CD4-positive, alpha-beta T cell treated with Interleukin-10 for 1 hour (primary cell): ENCODE data around the gene CYB5D1.
"Not testable (repeated sequence)": the region's sequence is repeated elsewhere in the genome, so short reads cannot be mapped to it uniquely, and the experiment has no call there.

Source experiments
- DNase-seq: peaks from one replicate; pipeline ENCODE4 v3.0.0-alpha.2; 2020

CYB5D1 gene, protein sequence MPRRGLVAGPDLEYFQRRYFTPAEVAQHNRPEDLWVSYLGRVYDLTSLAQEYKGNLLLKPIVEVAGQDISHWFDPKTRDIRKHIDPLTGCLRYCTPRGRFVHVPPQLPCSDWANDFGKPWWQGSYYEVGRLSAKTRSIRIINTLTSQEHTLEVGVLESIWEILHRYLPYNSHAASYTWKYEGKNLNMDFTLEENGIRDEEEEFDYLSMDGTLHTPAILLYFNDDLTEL

DNA sequence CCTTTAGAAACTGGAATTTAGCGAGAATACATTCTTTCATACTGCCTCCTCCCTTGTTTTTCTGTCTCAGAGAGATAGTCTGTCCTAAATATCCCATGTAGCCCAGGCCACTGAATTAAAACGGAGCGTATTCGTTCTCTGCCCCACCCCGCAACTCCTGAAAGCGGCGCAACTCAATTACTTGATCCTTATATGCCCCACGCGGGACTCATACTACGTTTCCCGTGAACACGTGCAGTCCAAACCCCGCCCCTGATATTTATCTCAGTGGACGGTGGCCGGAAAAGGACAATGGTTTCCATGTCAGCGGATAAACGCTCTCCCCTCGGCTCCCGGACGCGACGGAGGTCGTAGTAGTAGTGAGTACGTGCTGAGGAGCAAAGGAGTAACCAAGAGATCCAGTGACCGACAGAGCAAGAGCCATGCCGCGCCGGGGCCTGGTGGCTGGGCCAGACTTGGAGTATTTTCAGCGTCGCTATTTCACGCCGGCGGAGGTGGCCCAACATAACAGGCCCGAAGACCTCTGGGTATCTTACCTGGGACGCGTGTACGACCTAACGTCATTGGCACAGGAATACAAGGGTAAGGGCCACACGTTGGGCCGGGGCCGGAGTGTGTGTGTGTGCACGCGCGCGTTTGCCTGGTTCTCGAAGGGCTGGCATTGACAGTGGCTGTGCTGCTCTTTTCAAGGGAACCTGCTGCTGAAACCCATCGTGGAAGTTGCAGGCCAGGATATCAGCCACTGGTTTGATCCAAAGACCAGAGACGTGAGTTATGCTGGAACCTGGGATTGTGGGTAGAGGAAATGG lies at the start of gene CYB5D1:
Gene CYB5D1, plus strand, starts transcription at position 291 of the 809 bp plus-strand sequence. Its CDS starts 132 bp downstream, at position 423.
- DNase-seq, result peak; percentile 95

DNA sequence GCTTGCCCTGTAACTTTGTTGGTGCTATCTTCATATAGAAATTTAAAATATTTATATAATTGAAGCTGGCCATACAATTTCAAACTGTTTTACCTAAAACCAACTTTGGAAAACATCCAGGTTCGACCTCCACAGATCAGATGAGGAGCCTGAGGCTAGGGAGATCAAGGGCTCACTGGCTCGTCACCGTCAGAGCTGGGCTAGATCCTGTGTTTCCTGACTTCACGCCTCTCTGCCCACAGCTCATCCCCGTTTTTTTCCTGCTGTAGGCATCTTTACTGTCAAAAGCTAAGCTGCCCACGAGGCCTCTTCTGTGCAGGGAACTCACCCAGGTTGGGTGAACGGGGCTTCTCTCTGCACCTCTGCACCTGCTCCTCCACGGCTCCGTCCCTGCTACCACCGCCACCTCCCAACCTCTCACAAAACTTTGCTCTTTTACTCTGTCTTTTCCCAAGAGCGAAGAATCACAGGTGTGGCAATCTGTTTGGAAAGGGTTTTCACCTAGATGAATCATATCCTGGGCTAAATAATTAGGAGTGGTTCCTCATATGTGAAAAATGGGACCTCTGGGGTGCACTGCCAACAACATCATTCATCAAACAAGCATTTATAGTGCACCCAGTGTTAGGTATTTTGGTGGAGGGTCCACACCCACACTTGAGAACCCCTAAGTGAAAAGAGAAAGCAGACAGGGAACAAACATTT lies 48.6 kb upstream of the CYB5D1 start:
- DNase-seq, result no peak

- DNase-seq, result not testable (repeated sequence)
These were observed 47.9 kb upstream of the CYB5D1 start for GRCh38 chr17:7809791-7810343.

GRCh38 chr17:7811251-7811650 lies 46.6 kb upstream of the CYB5D1 start:
- no peak for DNase-seq

GRCh38 chr17:7814969-7815368 lies 42.8 kb upstream of the CYB5D1 start:
- DNase-seq, result no peak

DNA sequence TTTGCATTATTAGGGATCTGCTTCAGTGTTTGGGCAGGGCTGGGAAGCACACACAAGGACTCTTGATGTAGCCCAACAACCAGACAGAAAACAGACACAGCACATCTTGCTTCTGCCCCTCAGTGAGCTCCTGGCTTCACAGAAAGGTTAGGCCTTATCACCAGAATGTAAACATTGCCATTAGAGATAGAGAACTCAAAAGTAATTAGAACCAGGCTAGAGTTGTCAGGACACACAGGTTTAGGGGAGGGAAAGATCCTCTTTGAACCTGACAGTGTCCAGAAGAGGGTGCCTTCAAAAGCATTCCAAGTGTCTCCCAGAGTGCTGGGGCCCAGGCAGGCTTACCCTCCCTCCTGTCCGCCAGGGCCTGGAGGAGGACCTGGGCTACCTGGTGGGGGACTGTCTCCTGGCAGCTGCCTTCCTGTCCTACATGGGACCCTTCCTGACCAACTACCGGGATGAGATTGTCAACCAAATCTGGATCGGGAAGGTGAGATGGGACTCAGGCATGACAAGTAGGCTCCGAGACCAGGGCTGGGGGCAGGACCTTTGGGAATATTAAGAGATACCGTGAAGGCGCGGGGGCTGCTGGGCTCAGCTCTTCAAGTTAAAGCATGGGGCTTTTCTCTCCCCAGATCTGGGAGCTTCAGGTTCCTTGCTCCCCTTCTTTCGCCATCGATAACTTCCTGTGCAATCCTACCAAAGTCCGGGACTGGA lies 40.7 kb upstream of the CYB5D1 start:
- DNase-seq, result no peak

DNA sequence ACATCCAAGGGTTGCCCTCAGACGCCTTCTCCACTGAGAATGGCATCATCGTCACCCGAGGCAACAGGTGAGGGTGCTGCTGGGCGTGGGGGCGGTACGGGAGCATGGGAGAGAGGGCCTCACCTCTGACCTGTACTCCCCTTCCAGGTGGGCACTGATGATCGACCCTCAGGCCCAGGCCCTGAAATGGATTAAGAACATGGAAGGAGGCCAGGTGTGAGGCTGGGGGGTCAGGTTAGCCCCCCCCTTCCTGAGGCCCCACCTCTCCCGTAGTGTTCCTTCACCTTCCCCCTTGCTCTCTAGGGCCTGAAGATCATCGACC lies 40.2 kb upstream of the CYB5D1 start:
- DNase-seq, result no peak

GRCh38 chr17:7818026-7818425 lies 39.8 kb upstream of the CYB5D1 start:
- no peak for DNase-seq

DNA sequence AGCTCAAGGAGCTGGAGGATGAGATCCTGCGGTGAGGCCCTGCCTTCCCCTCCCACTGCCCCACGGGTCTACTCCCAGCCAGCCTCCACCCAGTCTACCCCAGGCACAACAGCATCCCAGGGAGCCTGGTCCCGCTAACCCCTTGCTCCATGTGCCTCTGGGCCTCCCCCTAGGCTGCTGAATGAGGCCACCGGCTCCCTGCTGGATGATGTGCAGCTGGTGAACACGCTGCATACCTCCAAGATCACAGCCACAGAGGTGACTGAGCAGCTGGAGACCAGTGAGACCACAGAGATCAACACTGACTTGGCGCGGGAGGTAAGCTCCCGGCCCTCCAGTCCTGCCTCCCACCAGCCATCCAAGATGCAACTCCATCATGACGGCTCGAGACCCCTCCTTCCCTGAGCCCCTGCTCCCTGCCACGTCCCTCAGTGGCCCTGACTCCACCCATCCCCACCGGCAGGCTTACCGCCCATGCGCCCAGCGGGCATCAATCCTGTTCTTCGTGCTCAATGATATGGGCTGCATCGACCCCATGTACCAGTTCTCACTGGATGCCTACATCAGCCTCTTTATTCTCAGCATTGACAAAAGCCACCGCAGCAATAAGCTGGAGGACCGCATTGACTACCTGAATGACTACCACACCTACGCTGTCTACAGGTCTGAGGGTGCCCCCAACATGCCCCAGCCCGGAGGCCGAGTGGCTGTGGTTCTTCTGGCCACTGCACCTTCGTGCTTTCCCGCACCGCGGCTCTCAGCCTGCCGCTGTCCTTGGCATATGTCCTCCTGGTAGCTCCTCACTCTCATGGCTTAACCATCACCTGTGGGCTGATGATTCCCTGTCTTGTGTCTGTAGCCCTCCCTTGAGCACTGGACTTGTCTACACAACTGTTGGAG lies 38.8 kb upstream of the CYB5D1 start:
- no peak for DNase-seq

- no peak for DNase-seq
These were observed 37.6 kb upstream of the CYB5D1 start for GRCh38 chr17:7820231-7820630.

DNA sequence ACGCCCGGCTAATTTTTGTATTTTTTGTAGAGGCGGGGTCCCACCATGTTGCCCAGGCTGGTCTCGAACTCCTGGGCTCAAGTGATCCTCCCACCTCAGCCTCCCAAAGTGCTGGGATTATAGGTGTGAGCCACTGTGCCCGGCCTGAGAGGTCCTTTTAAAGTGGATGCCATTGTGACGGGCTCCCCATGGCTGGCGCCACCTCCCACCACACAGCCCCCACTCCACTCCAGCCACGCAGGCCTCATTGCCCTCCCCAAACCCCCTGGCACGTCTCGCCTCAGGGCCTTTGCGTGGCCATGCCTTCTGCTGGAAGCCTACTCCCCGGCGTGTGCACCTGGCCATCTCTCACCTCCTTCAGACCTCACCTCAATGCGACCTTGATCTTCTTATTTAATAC lies 35.7 kb upstream of the CYB5D1 start:
- no peak for DNase-seq

GRCh38 chr17:7823581-7824001 lies 34.2 kb upstream of the CYB5D1 start:
- DNase-seq, result no peak

DNA sequence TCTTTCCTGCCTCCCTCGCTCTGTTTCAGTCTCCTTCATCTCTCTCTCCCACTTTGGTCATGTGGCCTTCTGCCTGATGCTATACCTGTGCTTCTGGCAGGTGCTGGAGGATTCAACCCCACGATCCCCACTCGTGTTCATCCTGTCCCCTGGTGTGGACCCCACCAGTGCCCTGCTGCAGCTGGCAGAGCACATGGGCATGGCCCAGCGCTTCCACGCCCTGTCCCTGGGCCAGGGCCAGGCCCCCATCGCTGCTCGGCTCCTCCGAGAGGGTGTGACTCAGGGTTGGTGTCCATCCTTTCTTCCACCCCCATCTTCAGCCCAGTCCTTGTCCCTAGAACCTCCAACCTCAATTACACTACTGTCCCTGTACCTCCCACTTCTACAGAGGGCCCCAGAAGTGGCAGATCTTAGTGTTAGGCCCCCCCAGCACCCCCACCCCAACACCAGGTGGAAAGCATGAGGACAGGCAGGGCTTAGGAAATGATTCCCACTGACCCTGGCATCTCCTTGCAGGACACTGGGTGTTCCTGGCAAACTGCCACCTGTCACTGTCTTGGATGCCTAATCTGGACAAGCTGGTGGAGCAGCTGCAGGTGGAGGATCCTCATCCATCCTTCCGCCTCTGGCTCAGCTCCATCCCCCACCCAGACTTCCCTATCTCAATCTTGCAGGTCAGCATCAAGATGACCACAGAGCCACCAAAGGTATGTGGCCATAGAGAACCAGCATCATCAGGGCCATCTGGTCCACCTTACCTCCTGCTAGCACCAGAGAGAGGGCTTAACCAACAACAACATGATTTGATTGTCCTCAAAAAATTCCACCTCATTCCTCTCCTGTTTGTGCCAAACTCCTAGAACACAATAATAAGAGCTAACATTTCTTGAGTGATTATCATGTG lies 33.5 kb upstream of the CYB5D1 start:
- no peak for DNase-seq

DNA sequence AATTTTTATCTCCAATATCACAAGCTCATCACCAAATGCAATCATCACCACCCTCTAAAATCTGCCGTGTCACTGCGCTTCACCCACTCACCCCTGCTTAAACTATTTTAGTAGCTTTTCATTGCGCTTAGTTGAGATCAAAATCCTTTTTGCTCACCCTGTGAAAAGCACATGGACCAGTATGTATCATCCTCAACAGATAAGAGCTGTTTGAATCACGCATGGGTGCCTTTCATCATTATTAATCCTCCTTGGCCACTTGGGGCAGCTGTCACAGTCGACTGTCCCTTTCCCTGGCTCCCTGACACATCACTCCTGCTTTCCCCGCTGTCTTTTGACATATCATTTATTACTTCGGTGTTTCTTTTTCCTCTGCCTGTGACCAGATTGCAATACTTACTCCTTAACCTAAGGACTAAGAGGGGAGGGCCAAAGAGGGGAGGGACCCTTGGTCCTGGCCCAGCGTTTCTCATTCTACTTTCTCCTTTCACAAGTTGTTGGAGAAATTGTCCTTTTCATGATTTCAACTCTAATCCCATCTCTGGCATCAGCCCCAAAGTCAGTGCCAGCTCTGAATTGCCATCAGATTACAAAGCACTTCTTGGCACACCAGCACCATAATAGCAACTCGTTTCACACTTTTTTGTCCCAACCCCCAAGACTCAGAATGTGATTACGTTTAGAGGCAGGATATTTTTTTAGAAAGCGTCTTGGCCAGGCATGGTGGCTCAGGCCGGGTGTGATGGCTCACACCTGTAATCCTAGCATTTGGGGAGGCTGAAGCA lies 32.4 kb upstream of the CYB5D1 start:
- DNase-seq, result no peak

DNA sequence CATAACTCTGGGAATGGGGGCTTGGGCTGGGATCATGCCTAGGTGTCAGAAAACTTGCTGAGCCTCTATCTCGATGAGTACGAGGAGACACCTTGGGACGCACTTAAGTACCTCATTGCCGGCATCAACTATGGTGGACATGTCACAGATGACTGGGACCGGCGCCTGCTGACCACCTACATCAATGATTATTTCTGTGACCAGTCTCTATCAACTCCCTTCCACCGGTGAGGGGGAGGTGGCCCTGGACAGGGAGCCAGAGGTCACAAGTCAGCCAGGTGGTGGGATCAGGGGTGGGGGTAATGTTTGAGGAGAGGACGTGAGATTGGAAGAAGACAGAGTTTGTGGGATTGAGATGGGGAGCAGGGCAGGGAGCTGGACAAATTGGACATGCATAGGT lies 27.2 kb upstream of the CYB5D1 start:
- no peak for DNase-seq

GRCh38 chr17:7831233-7831632 lies 26.6 kb upstream of the CYB5D1 start:
- DNase-seq, result no peak

DNA sequence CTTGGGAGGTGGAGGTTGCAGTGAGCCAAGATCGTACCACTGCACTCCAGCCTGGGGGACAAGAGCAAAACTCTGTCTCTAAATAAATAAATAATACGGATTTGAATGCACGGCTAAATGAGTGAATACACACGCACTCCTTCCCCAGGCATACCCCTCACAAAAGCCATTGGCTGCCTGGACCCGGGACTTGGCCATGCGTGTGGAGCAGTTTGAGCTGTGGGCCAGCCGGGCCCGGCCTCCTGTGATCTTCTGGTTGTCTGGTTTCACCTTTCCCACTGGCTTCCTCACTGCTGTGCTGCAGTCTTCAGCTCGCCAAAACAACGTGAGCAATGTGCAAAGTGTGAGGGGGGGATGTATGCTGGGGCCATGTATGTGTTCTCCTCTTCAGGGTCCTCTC lies 25.4 kb upstream of the CYB5D1 start:
- DNase-seq, result no peak

GRCh38 chr17:7833011-7833794 lies 24.6 kb upstream of the CYB5D1 start:
- DNase-seq, result no peak
